HEK293T (cell line): Measurements from ENCODE around the gene ZNF273.

Experiments
- ARNT ChIP-seq: fragments of 450-650 bp; IDR thresholded peaks from 2 replicates; pipeline ENCODE4 v1.6.1; 2017; ENCODE audit warnings: mild to moderate bottlenecking
- BHLHE40 ChIP-seq: fragments of 450-650 bp; IDR thresholded peaks from 2 replicates; pipeline ENCODE4 v1.6.1; 2016; ENCODE audit warnings: mild to moderate bottlenecking, moderate library complexity, borderline replicate concordance
- ELF4 ChIP-seq: fragments of 450-650 bp; IDR thresholded peaks from 2 replicates; pipeline ENCODE4 v1.6.1; 2017; ENCODE audit warnings: antibody characterized with exemption
- FOXK2 ChIP-seq: fragments of 450-650 bp; IDR thresholded peaks from 2 replicates; pipeline ENCODE4 v1.6.1; 2016; ENCODE audit warnings: mild to moderate bottlenecking
- FOXM1 ChIP-seq: fragments of 450-650 bp; IDR thresholded peaks from 2 replicates; pipeline ENCODE4 v1.6.1; 2017; ENCODE audit warnings: mild to moderate bottlenecking, borderline replicate concordance
- LEF1 ChIP-seq: fragments of 450-650 bp; IDR thresholded peaks from 2 replicates; pipeline ENCODE4 v1.6.1; 2017; ENCODE audit warnings: mild to moderate bottlenecking, borderline replicate concordance
- SP1 ChIP-seq: fragments of 450-650 bp; IDR thresholded peaks from 2 replicates; pipeline ENCODE4 v1.6.1; 2017
- SUZ12 ChIP-seq: fragments of 450-650 bp; IDR thresholded peaks from 2 replicates; pipeline ENCODE4 v1.6.1; 2016; ENCODE audit warnings: mild to moderate bottlenecking

DNA sequence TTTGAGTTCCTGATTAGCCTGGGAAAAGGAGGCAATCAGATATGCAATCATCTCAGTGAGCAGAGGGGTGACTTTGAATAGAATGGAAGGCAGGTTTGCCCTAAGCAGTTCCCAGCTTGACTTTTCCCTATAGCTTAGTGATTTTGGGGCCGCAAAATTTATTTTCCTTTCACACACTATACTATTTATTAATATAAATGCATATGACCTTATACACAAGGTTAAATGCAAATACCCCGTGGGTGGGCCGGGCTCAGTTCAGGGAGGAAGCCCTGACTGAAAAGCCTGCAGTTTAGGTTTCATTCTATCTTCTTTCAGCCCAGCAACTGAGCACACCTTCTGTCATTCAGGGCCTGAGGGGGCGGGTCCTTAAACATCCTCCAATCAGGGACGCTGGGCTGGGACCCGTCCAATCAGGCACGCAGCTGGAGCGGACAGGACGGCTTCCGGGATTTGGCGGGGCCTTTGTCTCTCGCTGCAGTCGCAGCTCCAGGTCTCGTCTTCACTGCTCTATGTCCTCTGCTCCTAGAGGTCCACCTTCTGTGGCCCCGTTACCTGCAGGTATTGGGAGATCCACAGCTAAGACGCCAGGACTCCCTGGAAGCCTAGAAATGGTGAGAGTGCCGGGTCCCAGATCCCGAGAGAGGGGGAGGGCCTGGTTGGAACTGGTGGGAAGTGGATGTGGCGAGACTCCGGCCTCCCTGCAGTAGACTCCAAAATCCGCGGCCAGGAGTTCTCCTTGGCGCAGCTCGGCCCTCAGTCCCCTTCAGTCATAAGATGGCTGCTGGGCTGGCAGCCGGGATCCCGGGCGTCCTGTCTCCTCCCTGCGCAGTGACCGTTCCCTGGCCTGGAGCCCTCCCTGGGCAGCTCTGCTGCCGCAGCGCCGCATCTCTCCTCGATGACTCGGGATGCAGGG lies at the start of gene ZNF273:
- TF ChIP-seq FOXK2 (no peak), BHLHE40 (no peak), SUZ12 (no peak), SP1 (no peak), FOXM1 (no peak), ARNT (no peak), ELF4 (peak; percentile 58; the same call in 1 of the 2 replicates), LEF1 (no peak)
